ENCODE results near the gene PCDHB8. TPM values are rescaled to one million over a fixed set of nuclear protein-coding genes. Genes with fewer than 3 reads are reported as not detected.
"Not testable (repeated sequence)": the region's sequence is repeated elsewhere in the genome, so short reads cannot be mapped to it uniquely, and the experiment has no call there.

PCDHB8 gene
- total RNA-seq (2014; rRNA removed; shearing (Covaris generic)) = not detected in 2 replicates
- polyA plus RNA-seq (2015; cell fraction: cytosol; rRNA removed) = 0.06 and 0.22 TPM in 2 replicates
- 0.47 and 1.0 TPM in 2 replicates for polyA plus RNA-seq (2015; cell fraction: nucleus; rRNA removed)

- DNase-seq (ENCODE audit: low read depth) = peak; percentile 11
These were observed at the start of gene PCDHB8 for GRCh38 chr5:141177577-141178191. PCDHB8 (plus strand) TSS chr5:141177790; CDS start chr5:141178035, 245 bp downstream.

DNA sequence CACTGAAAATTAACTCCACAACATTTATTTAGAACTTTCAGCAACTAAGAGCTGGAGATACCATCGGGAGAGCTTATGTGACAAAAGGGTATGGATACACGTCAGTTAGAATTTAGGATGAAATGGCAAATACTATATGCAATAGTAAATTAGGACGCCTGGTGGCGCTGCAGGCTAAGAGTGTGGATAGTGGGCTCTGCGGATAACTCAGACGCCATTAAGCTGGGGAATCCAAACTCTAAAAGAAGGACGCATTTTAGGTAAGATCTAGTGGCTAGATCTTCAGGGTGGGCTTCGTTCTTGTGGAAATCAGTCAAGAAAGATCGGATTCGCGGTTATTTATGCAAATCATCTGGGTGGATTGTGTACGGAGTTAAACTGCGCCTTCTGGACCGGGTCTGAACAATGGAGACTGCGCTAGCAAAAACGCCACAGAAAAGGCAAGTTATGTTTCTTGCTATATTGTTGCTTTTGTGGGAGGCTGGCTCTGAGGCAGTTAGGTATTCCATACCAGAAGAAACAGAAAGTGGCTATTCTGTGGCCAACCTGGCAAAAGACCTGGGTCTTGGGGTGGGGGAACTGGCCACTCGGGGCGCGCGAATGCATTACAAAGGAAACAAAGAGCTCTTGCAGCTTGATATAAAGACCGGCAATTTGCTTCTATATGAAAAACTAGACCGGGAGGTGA is 42.4 kb upstream of the PCDHB8 start, which contains the start of gene PCDHB5:
Gene PCDHB5 (plus strand): TSS at position 177 of the 688 bp plus-strand sequence. CDS start 229 bp downstream, at position 406.
- peak; percentile 35 for DNase-seq (ENCODE audit: low read depth)

DNA sequence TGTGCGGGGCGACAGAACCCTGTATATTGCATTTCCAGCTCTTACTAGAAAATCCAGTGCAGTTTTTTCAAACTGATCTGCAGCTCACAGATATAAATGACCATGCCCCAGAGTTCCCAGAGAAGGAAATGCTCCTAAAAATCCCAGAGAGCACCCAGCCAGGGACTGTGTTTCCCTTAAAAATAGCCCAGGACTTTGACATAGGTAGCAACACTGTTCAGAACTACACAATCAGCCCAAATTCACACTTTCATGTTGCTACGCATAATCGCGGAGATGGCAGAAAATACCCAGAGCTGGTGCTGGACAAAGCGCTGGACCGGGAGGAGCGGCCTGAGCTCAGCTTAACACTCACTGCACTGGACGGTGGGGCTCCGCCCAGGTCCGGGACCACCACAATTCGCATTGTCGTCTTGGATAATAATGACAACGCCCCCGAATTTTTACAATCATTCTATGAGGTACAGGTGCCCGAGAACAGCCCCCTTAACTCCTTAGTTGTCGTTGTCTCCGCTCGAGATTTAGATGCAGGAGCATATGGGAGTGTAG is 41.8 kb upstream of the PCDHB8 start:
- DNase-seq (ENCODE audit: low read depth) = no peak

DNA sequence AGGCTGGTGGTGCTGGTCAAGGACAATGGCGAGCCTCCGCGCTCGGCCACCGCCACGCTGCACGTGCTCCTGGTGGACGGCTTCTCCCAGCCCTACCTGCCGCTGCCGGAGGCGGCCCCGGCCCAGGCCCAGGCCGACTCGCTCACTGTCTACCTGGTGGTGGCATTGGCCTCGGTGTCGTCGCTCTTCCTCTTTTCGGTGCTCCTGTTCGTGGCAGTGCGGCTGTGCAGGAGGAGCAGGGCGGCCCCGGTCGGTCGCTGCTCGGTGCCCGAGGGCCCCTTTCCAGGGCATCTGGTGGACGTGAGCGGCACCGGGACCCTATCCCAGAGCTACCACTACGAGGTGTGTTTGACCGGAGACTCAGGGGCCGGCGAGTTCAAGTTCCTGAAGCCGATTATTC is 40.2 kb upstream of the PCDHB8 start:
- not testable (repeated sequence) for DNase-seq (ENCODE audit: low read depth)

DNA sequence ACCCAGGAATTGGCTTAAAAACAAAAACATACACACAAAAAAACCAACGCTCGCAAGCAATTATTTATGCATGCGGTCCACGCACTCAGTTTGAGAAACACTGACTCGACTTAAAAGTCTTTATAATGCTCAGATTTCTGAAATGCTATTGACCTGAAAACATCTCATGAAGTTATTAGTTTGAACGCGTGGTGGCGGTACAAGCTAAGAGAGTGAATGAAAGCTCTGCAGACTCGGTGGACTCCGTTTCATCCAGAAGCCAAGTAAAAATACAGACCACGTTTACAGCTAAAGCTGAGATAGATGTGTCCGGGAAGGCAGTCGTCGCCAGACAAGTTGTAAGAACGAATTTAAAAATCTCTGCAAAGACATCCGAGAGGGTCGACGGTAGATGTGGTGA is 27.8 kb upstream of the PCDHB8 start, which contains the start of gene PCDHB6:
Gene PCDHB6 (plus strand): TSS at position 246 of the 400 bp plus-strand sequence. CDS start 201 bp downstream, outside the sequence.
- peak; percentile 11 for DNase-seq (ENCODE audit: low read depth)

DNA sequence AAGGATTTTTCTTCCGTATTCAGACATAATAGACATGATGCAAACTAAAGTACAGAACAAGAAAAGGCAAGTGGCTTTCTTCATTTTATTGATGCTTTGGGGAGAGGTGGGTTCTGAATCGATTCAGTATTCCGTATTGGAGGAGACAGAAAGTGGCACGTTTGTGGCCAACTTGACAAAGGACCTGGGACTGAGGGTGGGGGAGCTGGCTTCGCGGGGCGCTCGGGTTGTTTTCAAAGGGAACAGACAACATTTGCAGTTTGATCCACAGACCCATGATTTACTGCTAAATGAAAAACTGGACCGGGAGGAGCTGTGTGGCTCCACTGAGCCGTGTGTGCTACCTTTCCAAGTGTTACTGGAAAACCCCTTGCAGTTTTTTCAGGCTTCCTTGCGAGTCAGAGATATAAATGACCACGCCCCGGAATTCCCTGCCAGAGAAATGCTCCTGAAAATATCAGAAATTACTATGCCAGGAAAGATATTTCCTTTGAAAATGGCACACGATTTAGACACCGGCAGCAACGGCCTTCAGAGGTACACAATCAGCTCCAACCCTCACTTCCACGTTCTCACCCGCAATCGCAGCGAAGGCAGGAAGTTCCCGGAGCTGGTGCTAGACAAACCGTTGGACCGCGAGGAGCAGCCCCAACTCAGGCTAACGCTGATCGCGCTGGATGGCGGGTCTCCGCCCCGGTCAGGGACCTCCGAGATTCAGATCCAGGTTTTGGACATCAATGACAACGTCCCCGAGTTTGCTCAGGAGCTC is 27.2 kb upstream of the PCDHB8 start:
- no peak for DNase-seq (ENCODE audit: low read depth)

- DNase-seq (ENCODE audit: low read depth) = no peak
These were observed 26.6 kb upstream of the PCDHB8 start for GRCh38 chr5:141150993-141151325.

- not testable (repeated sequence) for DNase-seq (ENCODE audit: low read depth)
These were observed 26.0 kb upstream of the PCDHB8 start for GRCh38 chr5:141151632-141152031.

- DNase-seq (ENCODE audit: low read depth) = not testable (repeated sequence)
These were observed 25.5 kb upstream of the PCDHB8 start for GRCh38 chr5:141152096-141152495.

GRCh38 chr5:141155540-141156374 is 21.8 kb upstream of the PCDHB8 start:
- no peak for DNase-seq (ENCODE audit: low read depth)

DNA sequence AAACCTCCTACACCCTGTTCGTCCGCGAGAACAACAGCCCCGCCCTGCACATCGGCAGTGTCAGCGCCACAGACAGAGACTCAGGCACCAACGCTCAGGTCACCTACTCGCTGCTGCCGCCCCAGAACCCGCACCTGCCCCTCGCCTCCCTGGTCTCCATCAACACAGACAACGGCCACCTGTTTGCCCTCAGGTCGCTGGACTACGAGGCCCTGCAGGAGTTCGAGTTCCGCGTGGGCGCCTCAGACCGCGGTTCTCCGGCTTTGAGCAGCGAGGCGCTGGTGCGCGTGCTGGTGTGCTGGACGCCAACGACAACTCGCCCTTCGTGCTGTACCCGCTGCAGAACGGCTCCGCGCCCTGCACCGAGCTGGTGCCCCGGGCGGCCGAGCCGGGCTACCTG is 20.2 kb upstream of the PCDHB8 start:
- DNase-seq (ENCODE audit: low read depth) = not testable (repeated sequence)

- not testable (repeated sequence) for DNase-seq (ENCODE audit: low read depth)
These were observed 19.7 kb upstream of the PCDHB8 start for GRCh38 chr5:141157901-141158300.

DNA sequence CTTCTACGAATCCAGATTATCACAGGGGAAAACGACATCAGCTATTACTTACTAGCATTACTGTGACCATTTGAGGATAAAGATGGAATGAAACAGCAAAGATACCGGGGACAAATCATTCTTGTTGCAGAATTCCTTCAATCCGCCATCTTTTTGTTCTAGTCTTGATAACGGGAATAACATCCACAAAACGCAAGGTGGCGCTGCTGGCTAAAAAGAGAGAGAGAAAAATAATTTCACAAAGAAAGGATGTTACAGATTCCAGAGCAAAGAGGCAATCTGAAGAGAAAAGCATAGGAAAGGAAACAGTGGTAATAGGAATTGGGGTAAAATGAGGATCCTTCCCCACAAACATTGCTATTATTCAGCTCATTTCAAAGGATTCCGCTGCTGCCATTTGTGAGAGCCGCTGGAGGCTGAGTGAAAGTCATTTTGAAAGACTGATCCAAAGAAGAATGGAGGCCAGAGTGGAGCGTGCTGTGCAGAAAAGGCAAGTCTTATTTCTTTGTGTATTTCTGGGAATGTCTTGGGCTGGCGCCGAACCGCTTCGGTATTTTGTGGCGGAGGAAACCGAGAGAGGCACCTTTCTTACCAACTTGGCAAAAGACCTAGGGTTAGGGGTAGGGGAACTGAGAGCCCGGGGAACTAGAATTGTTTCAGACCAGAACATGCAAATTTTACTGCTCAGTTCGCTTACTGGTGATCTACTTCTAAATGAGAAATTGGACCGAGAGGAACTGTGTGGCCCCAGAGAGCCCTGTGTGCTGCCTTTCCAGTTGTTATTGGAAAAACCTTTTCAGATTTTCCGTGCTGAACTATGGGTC is 5.0 kb upstream of the PCDHB8 start, which contains the start of gene PCDHB7:
Gene PCDHB7 (plus strand): TSS at position 264 of the 824 bp plus-strand sequence. CDS start 192 bp downstream, at position 456.
- no peak for DNase-seq (ENCODE audit: low read depth)

DNA sequence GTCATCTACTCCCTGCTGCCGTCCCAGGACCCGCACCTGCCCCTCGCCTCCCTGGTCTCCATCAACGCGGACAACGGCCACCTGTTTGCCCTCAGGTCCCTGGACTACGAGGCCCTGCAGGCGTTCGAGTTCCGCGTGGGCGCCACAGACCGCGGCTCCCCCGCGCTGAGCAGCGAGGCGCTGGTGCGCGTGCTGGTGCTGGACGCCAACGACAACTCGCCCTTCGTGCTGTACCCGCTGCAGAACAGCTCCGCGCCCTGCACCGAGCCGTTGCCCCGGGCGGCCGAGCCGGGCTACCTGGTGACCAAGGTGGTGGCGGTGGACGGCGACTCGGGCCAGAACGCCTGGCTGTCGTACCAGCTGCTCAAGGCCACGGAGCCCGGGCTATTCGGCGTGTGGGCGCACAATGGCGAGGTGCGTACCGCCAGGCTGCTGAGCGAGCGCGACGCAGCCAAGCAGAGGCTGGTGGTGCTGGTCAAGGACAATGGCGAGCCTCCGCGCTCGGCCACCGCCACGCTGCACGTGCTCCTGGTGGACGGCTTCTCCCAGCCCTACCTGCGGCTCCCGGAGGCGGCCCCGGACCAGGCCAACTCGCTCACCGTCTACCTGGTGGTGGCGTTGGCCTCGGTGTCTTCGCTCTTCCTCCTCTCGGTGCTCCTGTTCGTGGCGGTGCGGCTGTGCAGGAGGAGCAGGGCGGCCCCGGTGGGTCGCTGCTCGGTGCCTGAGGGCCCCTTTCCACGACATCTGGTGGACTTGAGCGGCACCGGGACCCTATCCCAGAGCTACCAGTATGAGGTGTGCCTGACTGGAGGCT is 3.1 kb upstream of the PCDHB8 start:
- not testable (repeated sequence) for DNase-seq (ENCODE audit: low read depth)

DNA sequence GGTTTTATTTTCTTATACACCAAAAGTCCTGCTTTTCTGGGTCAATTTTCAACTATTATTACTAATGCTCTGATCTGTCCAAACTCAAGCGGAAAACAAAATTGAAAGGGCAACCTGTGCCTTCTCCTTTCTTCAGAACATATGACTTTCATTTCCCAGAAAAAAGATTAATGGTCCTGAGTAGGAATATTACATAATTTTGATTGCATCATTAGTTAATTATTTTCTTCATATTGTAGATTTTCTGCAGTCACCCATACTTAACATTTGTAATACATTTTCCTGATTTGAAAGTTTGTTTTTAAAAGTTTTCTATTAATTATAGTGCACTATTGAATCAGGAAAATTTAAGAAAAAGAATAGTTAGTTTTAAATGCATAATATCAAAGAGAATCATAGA is 1.7 kb upstream of the PCDHB8 start:
- DNase-seq (ENCODE audit: low read depth) = no peak

DNA sequence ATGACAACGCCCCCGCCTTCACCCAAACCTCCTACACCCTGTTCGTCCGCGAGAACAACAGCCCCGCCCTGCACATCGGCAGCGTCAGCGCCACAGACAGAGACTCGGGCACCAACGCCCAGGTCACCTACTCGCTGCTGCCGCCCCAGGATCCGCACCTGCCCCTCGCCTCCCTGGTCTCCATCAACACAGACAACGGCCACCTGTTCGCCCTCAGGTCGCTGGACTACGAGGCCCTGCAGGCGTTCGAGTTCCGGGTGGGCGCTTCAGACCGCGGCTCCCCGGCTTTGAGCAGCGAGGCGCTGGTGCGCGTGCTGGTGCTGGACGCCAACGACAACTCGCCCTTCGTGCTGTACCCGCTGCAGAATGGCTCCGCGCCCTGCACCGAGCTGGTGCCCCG is 1.8 kb downstream of the PCDHB8 start:
- DNase-seq (ENCODE audit: low read depth) = not testable (repeated sequence)

DNA sequence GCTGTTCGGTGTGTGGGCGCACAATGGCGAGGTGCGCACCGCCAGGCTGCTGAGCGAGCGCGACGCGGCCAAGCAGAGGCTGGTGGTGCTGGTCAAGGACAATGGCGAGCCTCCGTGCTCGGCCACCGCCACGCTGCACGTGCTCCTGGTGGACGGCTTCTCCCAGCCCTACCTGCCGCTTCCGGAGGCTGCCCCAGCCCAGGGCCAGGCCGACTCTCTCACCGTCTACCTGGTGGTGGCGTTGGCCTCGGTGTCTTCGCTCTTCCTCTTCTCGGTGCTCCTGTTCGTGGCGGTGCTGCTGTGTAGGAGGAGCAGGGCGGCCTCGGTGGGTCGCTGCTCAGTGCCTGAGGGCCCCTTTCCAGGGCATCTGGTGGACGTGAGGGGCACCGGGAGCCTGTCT is 2.3 kb downstream of the PCDHB8 start:
- DNase-seq (ENCODE audit: low read depth) = not testable (repeated sequence)

DNA sequence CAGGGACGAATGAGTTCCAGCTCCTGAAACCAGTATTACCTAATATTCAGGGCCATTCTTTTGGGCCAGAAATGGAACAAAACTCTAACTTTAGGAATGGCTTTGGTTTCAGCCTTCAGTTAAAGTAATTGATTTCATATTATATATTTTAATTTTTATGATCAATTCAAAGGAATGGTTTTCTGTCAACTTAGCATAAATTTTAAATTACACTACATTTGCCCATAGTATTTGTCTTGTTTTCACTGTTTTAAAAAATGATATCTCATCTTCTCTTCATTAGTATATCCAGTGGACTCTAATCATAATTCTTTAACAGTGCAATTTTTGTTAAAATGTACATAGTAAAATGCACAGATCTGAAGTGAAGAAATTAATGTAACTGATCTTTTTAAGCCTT is 2.7 kb downstream of the PCDHB8 start:
- DNase-seq (ENCODE audit: low read depth) = no peak

- peak; percentile 3 for DNase-seq (ENCODE audit: low read depth)
These were observed 4.7 kb downstream of the PCDHB8 start, which contains the start of gene PCDHB16 for GRCh38 chr5:141182248-141182647. PCDHB16 (plus strand) TSS chr5:141182387; CDS start chr5:141182560, 173 bp downstream.

Measured in HT1080 (cell line).